Measurements from ENCODE around the gene TBC1D10B.
A peak's percentile ranks its signal among the peaks of the same experiment; 100 is the strongest.

TBC1D10B gene

DNA sequence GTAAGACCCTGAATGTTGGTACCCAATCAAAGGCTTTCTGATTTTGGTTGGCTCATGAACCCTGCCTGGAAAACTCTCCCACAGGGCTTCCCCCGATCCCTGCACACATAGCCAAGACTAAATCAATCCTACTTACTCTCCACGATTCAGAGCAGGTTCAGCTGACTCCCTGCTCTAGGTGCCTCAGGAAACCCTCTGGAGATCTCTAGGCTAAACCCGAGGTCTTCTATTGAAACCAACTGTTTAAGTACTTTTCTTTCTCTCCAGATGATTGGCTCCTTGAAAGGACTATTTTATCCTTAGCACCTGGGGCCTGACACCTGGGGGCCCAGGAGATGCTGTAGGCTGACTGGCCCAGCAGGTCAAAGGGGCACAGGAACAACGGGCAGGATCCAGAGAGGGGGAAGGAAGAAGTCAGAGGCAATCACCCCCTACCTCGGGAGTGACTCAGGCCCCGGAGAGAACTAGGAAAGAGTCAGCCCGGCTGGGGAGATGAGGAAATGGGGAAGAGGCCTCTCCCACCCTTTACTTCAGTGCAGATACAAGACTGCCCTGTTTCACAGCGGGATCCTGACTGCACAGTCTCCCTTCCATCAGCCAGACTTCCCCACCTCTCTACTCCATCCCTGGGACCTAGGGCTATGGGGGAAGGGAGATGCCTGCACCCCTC is 2.0 kb downstream of the TBC1D10B start (continued):
- TF ChIP-seq, protein P1, sequence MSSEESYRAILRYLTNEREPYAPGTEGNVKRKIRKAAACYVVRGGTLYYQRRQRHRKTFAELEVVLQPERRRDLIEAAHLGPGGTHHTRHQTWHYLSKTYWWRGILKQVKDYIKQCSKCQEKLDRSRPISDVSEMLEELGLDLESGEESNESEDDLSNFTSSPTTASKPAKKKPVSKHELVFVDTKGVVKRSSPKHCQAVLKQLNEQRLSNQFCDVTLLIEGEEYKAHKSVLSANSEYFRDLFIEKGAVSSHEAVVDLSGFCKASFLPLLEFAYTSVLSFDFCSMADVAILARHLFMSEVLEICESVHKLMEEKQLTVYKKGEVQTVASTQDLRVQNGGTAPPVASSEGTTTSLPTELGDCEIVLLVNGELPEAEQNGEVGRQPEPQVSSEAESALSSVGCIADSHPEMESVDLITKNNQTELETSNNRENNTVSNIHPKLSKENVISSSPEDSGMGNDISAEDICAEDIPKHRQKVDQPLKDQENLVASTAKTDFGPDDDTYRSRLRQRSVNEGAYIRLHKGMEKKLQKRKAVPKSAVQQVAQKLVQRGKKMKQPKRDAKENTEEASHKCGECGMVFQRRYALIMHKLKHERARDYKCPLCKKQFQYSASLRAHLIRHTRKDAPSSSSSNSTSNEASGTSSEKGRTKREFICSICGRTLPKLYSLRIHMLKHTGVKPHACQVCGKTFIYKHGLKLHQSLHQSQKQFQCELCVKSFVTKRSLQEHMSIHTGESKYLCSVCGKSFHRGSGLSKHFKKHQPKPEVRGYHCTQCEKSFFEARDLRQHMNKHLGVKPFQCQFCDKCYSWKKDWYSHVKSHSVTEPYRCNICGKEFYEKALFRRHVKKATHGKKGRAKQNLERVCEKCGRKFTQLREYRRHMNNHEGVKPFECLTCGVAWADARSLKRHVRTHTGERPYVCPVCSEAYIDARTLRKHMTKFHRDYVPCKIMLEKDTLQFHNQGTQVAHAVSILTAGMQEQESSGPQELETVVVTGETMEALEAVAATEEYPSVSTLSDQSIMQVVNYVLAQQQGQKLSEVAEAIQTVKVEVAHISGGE (tag by site-specific recombination; conservative IDR thresholded peaks at IDR 0.05; ENCODE audit: low read depth) = 0 out of 2 replicates have a peak, but pooled peaks have one; percentile 16
- TF ChIP-seq ZNF561 (tag by site-specific recombination; IDR thresholded peaks at IDR 0.05; ENCODE audit: borderline replicate concordance) (no peak), TRIM28 (IDR thresholded peaks at IDR 0.05; ENCODE audit: borderline replicate concordance, low read length) (peak; percentile 18; the same call in 1 of the 2 replicates), ZNF571 (tag by site-specific recombination; IDR thresholded peaks at IDR 0.05) (no peak), BCL11B (tag by site-specific recombination; IDR thresholded peaks at IDR 0.05; ENCODE audit: low read depth) (no peak), ZSCAN16 (tag by site-specific recombination; IDR thresholded peaks at IDR 0.05) (no peak), YY2 (tag by site-specific recombination; IDR thresholded peaks at IDR 0.05) (no peak), ZNF2 (tag by site-specific recombination; IDR thresholded peaks at IDR 0.05) (peak; percentile 22; the same call in 1 of the 2 replicates), GLIS2 (tag by site-specific recombination; IDR thresholded peaks at IDR 0.05) (peak; percentile 56), ZNF292 (tag by site-specific recombination; IDR thresholded peaks at IDR 0.05; ENCODE audit: borderline replicate concordance, low read depth) (no peak), ZNF514 (tag by site-specific recombination; IDR thresholded peaks at IDR 0.05) (no peak), ZNF558 (tag by site-specific recombination; IDR thresholded peaks at IDR 0.05) (no peak), PRDM1 (tag by site-specific recombination; IDR thresholded peaks at IDR 0.05) (no peak), WT1 (tag by site-specific recombination; IDR thresholded peaks at IDR 0.05) (no peak), MYNN (tag by site-specific recombination; IDR thresholded peaks at IDR 0.05; ENCODE audit: borderline replicate concordance) (no peak), KLF1 (tag by site-specific recombination; IDR thresholded peaks at IDR 0.05) (no peak), ZNF521 (tag by site-specific recombination; IDR thresholded peaks at IDR 0.05) (no peak), ZNF433 (tag by site-specific recombination; IDR thresholded peaks at IDR 0.05; ENCODE audit: low read depth) (no peak), ZBTB20 (tag by site-specific recombination; IDR thresholded peaks at IDR 0.05) (peak; percentile 52; the same call in 1 of the 2 replicates), ZNF791 (tag by site-specific recombination; IDR thresholded peaks at IDR 0.05) (no peak), ZFP69B (tag by site-specific recombination; IDR thresholded peaks at IDR 0.05) (no peak), ZNF366 (tag by site-specific recombination; conservative IDR thresholded peaks at IDR 0.05) (peak; percentile 60; the same call in 1 of the 2 replicates), ZNF600 (tag by site-specific recombination; IDR thresholded peaks at IDR 0.05) (peak; percentile 27; the same call in 1 of the 2 replicates), ZNF792 (tag by site-specific recombination; IDR thresholded peaks at IDR 0.05) (no peak), ZNF214 (tag by site-specific recombination; IDR thresholded peaks at IDR 0.05; ENCODE audit: borderline replicate concordance) (no peak)
- TF ChIP-seq, protein P2, sequence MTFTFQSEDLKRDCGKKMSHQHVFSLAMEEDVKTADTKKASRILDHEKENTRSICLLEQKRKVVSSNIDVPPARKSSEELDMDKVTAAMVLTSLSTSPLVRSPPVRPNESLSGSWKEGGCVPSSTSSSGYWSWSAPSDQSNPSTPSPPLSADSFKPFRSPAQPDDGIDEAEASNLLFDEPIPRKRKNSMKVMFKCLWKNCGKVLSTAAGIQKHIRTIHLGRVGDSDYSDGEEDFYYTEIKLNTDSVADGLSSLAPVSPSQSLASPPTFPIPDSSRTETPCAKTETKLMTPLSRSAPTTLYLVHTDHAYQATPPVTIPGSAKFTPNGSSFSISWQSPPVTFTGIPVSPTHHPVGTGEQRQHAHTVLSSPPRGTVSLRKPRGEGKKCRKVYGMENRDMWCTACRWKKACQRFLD (tag by site-specific recombination; IDR thresholded peaks at IDR 0.05) = no peak
- TF ChIP-seq, protein P3, sequence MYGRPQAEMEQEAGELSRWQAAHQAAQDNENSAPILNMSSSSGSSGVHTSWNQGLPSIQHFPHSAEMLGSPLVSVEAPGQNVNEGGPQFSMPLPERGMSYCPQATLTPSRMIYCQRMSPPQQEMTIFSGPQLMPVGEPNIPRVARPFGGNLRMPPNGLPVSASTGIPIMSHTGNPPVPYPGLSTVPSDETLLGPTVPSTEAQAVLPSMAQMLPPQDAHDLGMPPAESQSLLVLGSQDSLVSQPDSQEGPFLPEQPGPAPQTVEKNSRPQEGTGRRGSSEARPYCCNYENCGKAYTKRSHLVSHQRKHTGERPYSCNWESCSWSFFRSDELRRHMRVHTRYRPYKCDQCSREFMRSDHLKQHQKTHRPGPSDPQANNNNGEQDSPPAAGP (tag by site-specific recombination; IDR thresholded peaks at IDR 0.05) = 0 out of 2 replicates have a peak, but pooled peaks have one; percentile 52
- TF ChIP-seq, protein P4, sequence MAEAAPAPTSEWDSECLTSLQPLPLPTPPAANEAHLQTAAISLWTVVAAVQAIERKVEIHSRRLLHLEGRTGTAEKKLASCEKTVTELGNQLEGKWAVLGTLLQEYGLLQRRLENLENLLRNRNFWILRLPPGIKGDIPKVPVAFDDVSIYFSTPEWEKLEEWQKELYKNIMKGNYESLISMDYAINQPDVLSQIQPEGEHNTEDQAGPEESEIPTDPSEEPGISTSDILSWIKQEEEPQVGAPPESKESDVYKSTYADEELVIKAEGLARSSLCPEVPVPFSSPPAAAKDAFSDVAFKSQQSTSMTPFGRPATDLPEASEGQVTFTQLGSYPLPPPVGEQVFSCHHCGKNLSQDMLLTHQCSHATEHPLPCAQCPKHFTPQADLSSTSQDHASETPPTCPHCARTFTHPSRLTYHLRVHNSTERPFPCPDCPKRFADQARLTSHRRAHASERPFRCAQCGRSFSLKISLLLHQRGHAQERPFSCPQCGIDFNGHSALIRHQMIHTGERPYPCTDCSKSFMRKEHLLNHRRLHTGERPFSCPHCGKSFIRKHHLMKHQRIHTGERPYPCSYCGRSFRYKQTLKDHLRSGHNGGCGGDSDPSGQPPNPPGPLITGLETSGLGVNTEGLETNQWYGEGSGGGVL (tag by site-specific recombination; IDR thresholded peaks at IDR 0.05) = peak; percentile 88
- TF ChIP-seq, protein P5, sequence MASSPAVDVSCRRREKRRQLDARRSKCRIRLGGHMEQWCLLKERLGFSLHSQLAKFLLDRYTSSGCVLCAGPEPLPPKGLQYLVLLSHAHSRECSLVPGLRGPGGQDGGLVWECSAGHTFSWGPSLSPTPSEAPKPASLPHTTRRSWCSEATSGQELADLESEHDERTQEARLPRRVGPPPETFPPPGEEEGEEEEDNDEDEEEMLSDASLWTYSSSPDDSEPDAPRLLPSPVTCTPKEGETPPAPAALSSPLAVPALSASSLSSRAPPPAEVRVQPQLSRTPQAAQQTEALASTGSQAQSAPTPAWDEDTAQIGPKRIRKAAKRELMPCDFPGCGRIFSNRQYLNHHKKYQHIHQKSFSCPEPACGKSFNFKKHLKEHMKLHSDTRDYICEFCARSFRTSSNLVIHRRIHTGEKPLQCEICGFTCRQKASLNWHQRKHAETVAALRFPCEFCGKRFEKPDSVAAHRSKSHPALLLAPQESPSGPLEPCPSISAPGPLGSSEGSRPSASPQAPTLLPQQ (tag by site-specific recombination; IDR thresholded peaks at IDR 0.05) = 0 out of 2 replicates have a peak, but pooled peaks have one; percentile 32
- TF ChIP-seq, protein P6, sequence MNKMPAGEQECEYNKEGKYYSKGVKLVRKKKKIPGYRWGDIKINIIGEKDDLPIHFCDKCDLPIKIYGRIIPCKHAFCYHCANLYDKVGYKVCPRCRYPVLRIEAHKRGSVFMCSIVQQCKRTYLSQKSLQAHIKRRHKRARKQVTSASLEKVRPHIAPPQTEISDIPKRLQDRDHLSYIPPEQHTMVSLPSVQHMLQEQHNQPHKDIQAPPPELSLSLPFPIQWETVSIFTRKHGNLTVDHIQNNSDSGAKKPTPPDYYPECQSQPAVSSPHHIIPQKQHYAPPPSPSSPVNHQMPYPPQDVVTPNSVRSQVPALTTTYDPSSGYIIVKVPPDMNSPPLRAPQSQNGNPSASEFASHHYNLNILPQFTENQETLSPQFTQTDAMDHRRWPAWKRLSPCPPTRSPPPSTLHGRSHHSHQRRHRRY (tag by site-specific recombination; IDR thresholded peaks at IDR 0.05) = 0 out of 2 replicates have a peak, but pooled peaks have one; percentile 32
